Esophagus muscularis mucosa (tissue), 3 donors: ENCODE measurements around the gene CHRM5.

Experiments
- EP300 ChIP-seq: sonication (generic); formaldehyde crosslinking; IDR thresholded peaks from one replicate; pipeline ENCODE4 v1.6.1; 2017; ENCODE audit warnings: antibody characterized with exemption
- TF ChIP-seq, protein P1 (sequence below), 3 experiments: fragments of 200-600 bp in 2 of 3; fragments of 450-650 bp in 1 of 3; sonication (generic) in 2 of 3; IDR thresholded peaks; one replicate each; pipeline ENCODE4 v1.5.1; 2017 to 2019; ENCODE audit warnings: antibody characterized with exemption in 3 of 3, mild to moderate bottlenecking in 2 of 3, moderate library complexity in 1 of 3

- no peak for TF ChIP-seq EP300
- TF ChIP-seq, protein P1, sequence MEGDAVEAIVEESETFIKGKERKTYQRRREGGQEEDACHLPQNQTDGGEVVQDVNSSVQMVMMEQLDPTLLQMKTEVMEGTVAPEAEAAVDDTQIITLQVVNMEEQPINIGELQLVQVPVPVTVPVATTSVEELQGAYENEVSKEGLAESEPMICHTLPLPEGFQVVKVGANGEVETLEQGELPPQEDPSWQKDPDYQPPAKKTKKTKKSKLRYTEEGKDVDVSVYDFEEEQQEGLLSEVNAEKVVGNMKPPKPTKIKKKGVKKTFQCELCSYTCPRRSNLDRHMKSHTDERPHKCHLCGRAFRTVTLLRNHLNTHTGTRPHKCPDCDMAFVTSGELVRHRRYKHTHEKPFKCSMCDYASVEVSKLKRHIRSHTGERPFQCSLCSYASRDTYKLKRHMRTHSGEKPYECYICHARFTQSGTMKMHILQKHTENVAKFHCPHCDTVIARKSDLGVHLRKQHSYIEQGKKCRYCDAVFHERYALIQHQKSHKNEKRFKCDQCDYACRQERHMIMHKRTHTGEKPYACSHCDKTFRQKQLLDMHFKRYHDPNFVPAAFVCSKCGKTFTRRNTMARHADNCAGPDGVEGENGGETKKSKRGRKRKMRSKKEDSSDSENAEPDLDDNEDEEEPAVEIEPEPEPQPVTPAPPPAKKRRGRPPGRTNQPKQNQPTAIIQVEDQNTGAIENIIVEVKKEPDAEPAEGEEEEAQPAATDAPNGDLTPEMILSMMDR (IDR thresholded peaks at IDR 0.05): no peak
Measured at GRCh38 chr15:34046471-34047145, 78.3 kb downstream of the CHRM5 start.
